CD4-positive, alpha-beta memory T cell (primary cell): ENCODE measurements around the gene KRTAP6-3. TPM values are rescaled to one million over a fixed set of nuclear protein-coding genes. Genes with fewer than 3 reads are reported as not detected.

ENCODE experiments used
- CTCF ChIA-PET: fragments of 350-600 bp; sonication (Branson Sonifier 250); formaldehyde crosslinking; loops from one replicate; lab custom pipeline; 2021; ENCODE audit warnings: inconsistent platforms; ENCODE audit not compliant: partially characterized antibody; lab: Charles Lee
- POLR2A ChIA-PET: fragments of 350-600 bp; sonication (Branson Sonifier 250); formaldehyde crosslinking; loops from one replicate; lab custom pipeline; 2021; ENCODE audit not compliant: partially characterized antibody; lab: Charles Lee
- DNase-seq, 5 donors: peaks; one replicate each; pipeline versions ENCODE4 v3.0.0 to v3.0.0-alpha.2; 2020 to 2022; ENCODE audit warnings: mixed read lengths in 1 of 5
- H3K27ac ChIP-seq: one replicate; pipeline ENCODE4 v1.7.0; 2013; ENCODE audit warnings: low read depth, low read length
- H3K27me3 ChIP-seq: 2 replicates; pipeline ENCODE4 v1.7.0; 2013; ENCODE audit warnings: mild to moderate bottlenecking, low read length, moderate library complexity; ENCODE audit not compliant: insufficient read depth
- H3K36me3 ChIP-seq: 2 replicates; pipeline ENCODE4 v1.7.0; 2013; ENCODE audit warnings: mild to moderate bottlenecking, low read length, moderate library complexity; ENCODE audit not compliant: insufficient read depth
- H3K4me1 ChIP-seq: 2 replicates; pipeline ENCODE4 v1.7.0; 2013; ENCODE audit warnings: mild to moderate bottlenecking, low read length, moderate library complexity; ENCODE audit not compliant: insufficient read depth
- H3K4me3 ChIP-seq, 2 donors: one replicate each; pipeline ENCODE4 v1.7.0; 2013; ENCODE audit warnings: low read length in 2 of 2, mild to moderate bottlenecking in 1 of 2
- H3K9me3 ChIP-seq, 2 donors: one replicate each; pipeline ENCODE4 v1.7.0; 2013; ENCODE audit warnings: low read length in 2 of 2, control low read depth in 1 of 2; ENCODE audit not compliant: control insufficient read depth in 1 of 2
- H3K27ac Mint-ChIP-seq, 7 donors: one replicate each; pipeline ENCODE4 v1.8.0; 2020 to 2021; ENCODE audit warnings: mixed read lengths in 7 of 7, mild to moderate bottlenecking in 6 of 7, inconsistent platforms in 3 of 7, moderate library complexity in 3 of 7
- H3K27me3 Mint-ChIP-seq, 2 donors: one replicate each; pipeline ENCODE4 v1.8.0; 2020 to 2021; ENCODE audit warnings: mixed read lengths in 2 of 2
- H3K36me3 Mint-ChIP-seq, 2 donors: one replicate each; pipeline ENCODE4 v1.8.0; 2020 to 2021; ENCODE audit warnings: mixed read lengths in 2 of 2, inconsistent platforms in 1 of 2, mild to moderate bottlenecking in 1 of 2
- H3K4me1 Mint-ChIP-seq, 4 donors: one replicate each; pipeline ENCODE4 v1.8.0; 2020 to 2021; ENCODE audit warnings: mixed read lengths in 4 of 4, mild to moderate bottlenecking in 1 of 4
- H3K4me3 Mint-ChIP-seq, 8 donors: one replicate each; pipeline ENCODE4 v1.8.0; 2020 to 2021; ENCODE audit warnings: mixed read lengths in 8 of 8, mild to moderate bottlenecking in 7 of 8, moderate library complexity in 6 of 8, inconsistent platforms in 3 of 8
- H3K9me3 Mint-ChIP-seq, 8 donors: one replicate each; pipeline ENCODE4 v1.8.0; 2020 to 2021; ENCODE audit warnings: mixed read lengths in 8 of 8, mild to moderate bottlenecking in 5 of 8, inconsistent platforms in 3 of 8, moderate library complexity in 1 of 8
- intact Hi-C: fragments of 100-400 bp; cut with micrococcal nuclease; formaldehyde crosslinking; loops from one replicate; pipeline ENCODE4 v1.15.1; 2023
- polyA plus RNA-seq, 2 donors: library from polyadenylated mRNA; unstranded; fragments of 300-500 nt; fragmentation: Illumina TruSeq; gene quantifications; one replicate each; pipeline ENCODE4 v1.2.3, GENCODE V29; 2021
- total RNA-seq, 2 experiments: library from RNA; stranded (reverse); gene quantifications; one replicate each; pipeline ENCODE4 v1.2.3, GENCODE V29; 2021

Gene KRTAP6-3, protein sequence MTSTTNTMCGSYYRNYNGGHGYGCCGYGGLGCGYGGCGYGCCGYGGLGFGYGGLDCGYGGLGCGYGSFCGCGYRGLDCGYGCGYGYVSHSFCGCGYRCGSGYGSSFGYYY
- total RNA-seq = not detected
- not detected for polyA plus RNA-seq

DNA sequence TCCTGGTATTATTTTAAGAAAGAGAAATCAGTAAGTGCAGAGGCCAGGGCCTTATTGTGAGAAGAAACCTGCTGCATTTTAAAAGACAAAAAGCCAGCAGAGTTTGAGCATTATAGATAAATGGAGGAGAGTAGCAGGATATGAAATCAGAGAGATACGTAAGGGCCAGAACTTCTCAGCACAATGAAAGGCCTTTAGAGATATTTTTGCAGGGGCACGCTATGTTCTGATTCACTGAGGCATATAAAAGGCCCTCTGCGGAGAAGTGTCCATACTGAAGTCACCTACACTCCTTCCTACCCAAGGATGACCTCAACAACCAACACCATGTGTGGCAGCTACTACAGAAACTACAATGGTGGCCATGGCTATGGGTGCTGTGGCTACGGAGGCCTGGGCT is at the start of gene KRTAP6-3:
Gene KRTAP6-3 (plus strand): TSS at position 301 of the 400 bp plus-strand sequence. CDS start 6 bp downstream, at position 307.
- ChIA-PET POLR2A (no interaction called here), CTCF (no interaction called here)
- no peak within 1 kb of the TSS for H3K4me3 ChIP-seq
- H3K9me3 ChIP-seq = no peaks in the 10 kb centered on the region
- Mint-ChIP-seq H3K4me1 (no peaks in the 10 kb centered on the region), H3K27ac (no peak within 1 kb of the TSS), H3K36me3 (no peaks in the 10 kb centered on the region), H3K4me3 (no peak within 1 kb of the TSS), H3K9me3 (peaks cover 0 to 5% (median 0%) of the 10 kb centered on the region in 8 donors), H3K27me3 (no peaks in the 10 kb centered on the region)
- intact Hi-C loops = no loop called here
- H3K27me3 ChIP-seq = no peaks in the 10 kb centered on the region
- no peak within 1 kb of the TSS for H3K27ac ChIP-seq
- DNase-seq = no peak
- no peaks in the 10 kb centered on the region for H3K4me1 ChIP-seq
- H3K36me3 ChIP-seq = no peaks in the 10 kb centered on the region

DNA sequence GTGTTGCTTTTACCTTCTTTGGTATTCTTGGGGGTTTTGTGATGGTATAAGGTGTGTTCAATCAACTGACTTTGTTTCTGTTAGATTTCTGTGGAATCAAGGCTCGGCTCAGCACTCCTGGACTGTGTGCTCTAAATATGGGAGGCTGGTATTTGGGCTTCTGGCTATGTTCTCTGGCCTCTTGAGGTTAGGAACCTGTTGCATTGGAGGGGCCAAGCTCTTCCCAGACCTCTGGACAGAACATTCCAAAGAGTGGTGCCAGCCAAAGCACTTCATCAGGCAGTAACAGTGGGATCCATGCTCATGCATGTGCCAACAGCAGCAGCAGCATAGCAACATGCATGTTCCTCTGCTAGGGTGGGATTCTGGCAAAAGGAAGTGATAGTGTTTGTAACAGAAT is 39.5 kb upstream of the KRTAP6-3 start:
- H3K4me3 Mint-ChIP-seq = no peak overlapping the region
- peaks cover 0 to 20% (median 12%) of the 10 kb centered on the region in 8 donors for H3K9me3 Mint-ChIP-seq
- intact Hi-C loops = no loop called here
- no peak overlapping the region for H3K27ac ChIP-seq
- no peaks in the 10 kb centered on the region for H3K36me3 ChIP-seq
- no peaks in the 10 kb centered on the region for H3K27me3 ChIP-seq
- H3K27ac Mint-ChIP-seq = no peak overlapping the region
- no peak for DNase-seq
- H3K9me3 ChIP-seq = no peaks in the 10 kb centered on the region
- peaks cover 0 to 2% of the 10 kb centered on the region in 2 donors for H3K27me3 Mint-ChIP-seq
- H3K4me1 ChIP-seq = no peaks in the 10 kb centered on the region
- no peaks in the 10 kb centered on the region for H3K4me1 Mint-ChIP-seq
- no peaks in the 10 kb centered on the region for H3K36me3 Mint-ChIP-seq
- CTCF ChIA-PET = no interaction called here
- H3K4me3 ChIP-seq = no peak overlapping the region
- POLR2A ChIA-PET = no interaction called here

DNA sequence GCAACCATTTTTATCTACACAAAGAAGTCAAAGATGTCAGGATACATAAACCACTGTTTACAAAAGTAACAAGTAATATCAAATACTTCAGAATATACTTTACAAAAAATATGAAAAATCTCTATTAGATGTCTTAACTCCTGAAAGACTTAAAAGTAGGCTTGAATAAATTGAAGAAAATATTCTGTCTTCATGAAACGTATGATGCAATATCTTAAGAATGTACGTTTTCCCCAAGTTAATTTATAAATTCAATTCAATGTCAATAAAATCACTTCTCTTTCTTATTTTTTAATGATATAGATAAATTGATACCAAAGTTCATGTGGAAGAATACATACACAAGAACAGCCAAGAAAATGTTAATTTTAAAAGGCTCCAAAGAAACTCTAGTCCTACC is 37.1 kb upstream of the KRTAP6-3 start:
- POLR2A ChIA-PET = no interaction called here
- CTCF ChIA-PET = no interaction called here
- H3K9me3 ChIP-seq = no peaks in the 10 kb centered on the region
- Mint-ChIP-seq H3K27me3 (no peaks in the 10 kb centered on the region), H3K4me1 (no peaks in the 10 kb centered on the region), H3K36me3 (no peaks in the 10 kb centered on the region), H3K27ac (no peak overlapping the region), H3K9me3 (peaks cover 0 to 19% (median 10%) of the 10 kb centered on the region in 8 donors), H3K4me3 (no peak overlapping the region)
- H3K27ac ChIP-seq = no peak overlapping the region
- H3K36me3 ChIP-seq = no peaks in the 10 kb centered on the region
- no peaks in the 10 kb centered on the region for H3K4me1 ChIP-seq
- intact Hi-C loops = no loop called here
- no peaks in the 10 kb centered on the region for H3K27me3 ChIP-seq
- DNase-seq = no peak
- no peak overlapping the region for H3K4me3 ChIP-seq

DNA sequence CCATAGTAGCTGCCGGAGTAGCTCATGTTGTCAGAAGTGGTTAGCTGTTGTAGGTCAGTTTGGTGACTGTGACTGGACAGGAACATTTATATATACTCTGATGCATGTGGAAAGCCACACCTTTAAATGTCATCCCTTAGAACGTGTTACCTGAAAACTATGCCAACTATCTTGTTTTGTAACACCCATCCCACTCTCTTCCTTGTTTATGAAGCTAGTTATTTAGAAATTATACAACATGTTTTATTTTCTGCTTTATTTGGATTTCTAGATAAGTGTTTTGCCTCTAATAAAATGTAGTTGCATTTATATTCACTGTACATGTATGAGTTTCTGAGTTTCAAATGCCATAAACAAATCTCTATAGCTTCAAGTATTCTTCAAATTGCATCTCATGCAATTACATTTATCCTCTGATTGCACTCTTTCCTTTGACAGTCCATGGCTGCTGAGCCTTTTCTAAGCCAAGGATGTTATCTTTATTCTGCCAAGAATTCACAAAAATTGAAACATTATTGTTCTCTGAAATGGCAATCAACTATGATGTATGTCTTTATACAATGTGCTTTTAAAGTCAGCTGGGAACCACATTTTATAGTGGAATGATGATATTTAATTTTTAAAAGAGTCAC is 30.9 kb upstream of the KRTAP6-3 start, which contains the start of gene KRTAP19-7:
Gene KRTAP19-7 (minus strand): TSS at position 51 of the 632 bp plus-strand sequence. CDS start 25 bp downstream, at position 26.
- Mint-ChIP-seq H3K36me3 (no peaks in the 10 kb centered on the region), H3K9me3 (peaks cover 0 to 2% (median 0%) of the 10 kb centered on the region in 8 donors), H3K27me3 (no peaks in the 10 kb centered on the region), H3K4me3 (no peak within 1 kb of the TSS), H3K27ac (no peak within 1 kb of the TSS), H3K4me1 (no peaks in the 10 kb centered on the region)
- Histone ChIP-seq H3K9me3 (no peaks in the 10 kb centered on the region), H3K36me3 (no peaks in the 10 kb centered on the region), H3K27me3 (no peaks in the 10 kb centered on the region), H3K27ac (no peak within 1 kb of the TSS), H3K4me3 (no peak within 1 kb of the TSS), H3K4me1 (no peaks in the 10 kb centered on the region)
- no peak for DNase-seq
- ChIA-PET POLR2A (no interaction called here), CTCF (no interaction called here)
- intact Hi-C loops = no loop called here

DNA sequence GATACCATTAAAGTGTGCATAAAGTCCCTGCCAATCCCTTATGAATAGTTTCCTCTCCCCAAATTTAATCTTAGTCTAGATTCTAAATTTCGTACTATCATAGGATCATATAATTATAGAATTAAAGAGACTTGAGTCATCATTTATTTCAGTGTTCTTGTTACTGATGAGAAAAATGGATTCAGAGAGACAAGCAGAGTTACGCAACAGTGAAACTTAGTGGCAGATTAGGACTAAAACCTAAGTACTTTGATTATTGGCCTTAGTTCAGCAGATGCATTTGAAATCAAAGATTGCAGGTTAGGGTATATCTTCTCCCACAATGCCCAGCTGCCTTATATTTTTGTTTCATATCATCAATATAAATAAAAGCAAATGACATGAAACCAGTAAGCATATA is 30.3 kb upstream of the KRTAP6-3 start:
- ChIA-PET POLR2A (no interaction called here), CTCF (no interaction called here)
- H3K36me3 Mint-ChIP-seq = no peaks in the 10 kb centered on the region
- no peaks in the 10 kb centered on the region for H3K4me1 Mint-ChIP-seq
- H3K4me1 ChIP-seq = no peaks in the 10 kb centered on the region
- no peak overlapping the region for H3K4me3 ChIP-seq
- H3K27ac ChIP-seq = no peak overlapping the region
- no peak overlapping the region for H3K4me3 Mint-ChIP-seq
- DNase-seq = no peak
- no peaks in the 10 kb centered on the region for H3K36me3 ChIP-seq
- no peaks in the 10 kb centered on the region for H3K27me3 Mint-ChIP-seq
- intact Hi-C loops = no loop called here
- H3K9me3 ChIP-seq = no peaks in the 10 kb centered on the region
- no peaks in the 10 kb centered on the region for H3K27me3 ChIP-seq
- H3K27ac Mint-ChIP-seq = no peak overlapping the region
- H3K9me3 Mint-ChIP-seq = peaks cover 0 to 2% (median 0%) of the 10 kb centered on the region in 8 donors

DNA sequence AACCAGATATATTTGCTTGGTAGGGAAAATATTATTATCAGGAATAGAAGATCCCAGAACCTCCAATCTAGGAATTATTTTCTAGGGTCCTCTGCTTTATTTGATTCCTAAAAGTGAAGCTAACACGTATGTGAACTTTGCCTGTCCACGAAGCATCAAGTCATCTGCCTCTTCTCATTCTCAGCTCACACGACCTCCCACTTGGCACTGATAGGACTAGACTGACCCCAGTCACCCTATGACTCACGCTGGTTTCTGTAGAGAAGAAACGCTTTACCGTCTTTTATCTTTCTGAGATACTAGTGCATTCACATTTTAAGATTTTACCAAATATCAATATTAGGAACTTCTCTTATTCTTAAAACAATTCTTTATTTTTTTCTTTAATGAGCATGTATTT is 29.2 kb upstream of the KRTAP6-3 start:
- no peak overlapping the region for H3K4me3 Mint-ChIP-seq
- no peaks in the 10 kb centered on the region for H3K4me1 ChIP-seq
- no peak overlapping the region for H3K4me3 ChIP-seq
- CTCF ChIA-PET = no interaction called here
- no peak overlapping the region for H3K27ac Mint-ChIP-seq
- no peak for DNase-seq
- H3K36me3 ChIP-seq = no peaks in the 10 kb centered on the region
- POLR2A ChIA-PET = no interaction called here
- no peaks in the 10 kb centered on the region for H3K4me1 Mint-ChIP-seq
- no peaks in the 10 kb centered on the region for H3K9me3 ChIP-seq
- no peak overlapping the region for H3K27ac ChIP-seq
- H3K36me3 Mint-ChIP-seq = no peaks in the 10 kb centered on the region
- no peaks in the 10 kb centered on the region for H3K27me3 ChIP-seq
- intact Hi-C loops = no loop called here
- H3K9me3 Mint-ChIP-seq = peaks cover 0 to 2% (median 0%) of the 10 kb centered on the region in 8 donors
- no peaks in the 10 kb centered on the region for H3K27me3 Mint-ChIP-seq

DNA sequence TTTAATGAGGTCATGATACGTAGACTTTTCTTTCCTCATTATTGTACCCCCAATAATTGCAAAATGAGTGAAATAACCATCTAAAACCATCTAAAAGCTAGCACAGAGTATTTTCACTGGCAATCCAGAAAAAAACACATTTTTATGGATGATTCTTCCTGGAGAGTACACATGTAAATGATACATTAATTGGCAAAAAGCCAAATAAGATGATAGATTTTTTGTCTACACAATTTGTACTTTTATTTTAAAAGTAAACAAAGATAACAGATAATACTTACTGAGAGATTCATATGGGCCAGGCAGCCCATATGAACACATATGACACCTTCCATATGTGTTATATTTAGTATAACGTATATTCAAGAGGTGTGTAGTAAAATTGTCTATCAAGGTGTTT is 28.6 kb upstream of the KRTAP6-3 start:
- no peak for DNase-seq
- POLR2A ChIA-PET = no interaction called here
- Mint-ChIP-seq H3K27me3 (no peaks in the 10 kb centered on the region), H3K27ac (no peak overlapping the region), H3K36me3 (no peaks in the 10 kb centered on the region), H3K9me3 (peaks cover 0 to 2% (median 0%) of the 10 kb centered on the region in 8 donors), H3K4me1 (no peaks in the 10 kb centered on the region), H3K4me3 (no peak overlapping the region)
- H3K27ac ChIP-seq = no peak overlapping the region
- H3K36me3 ChIP-seq = no peaks in the 10 kb centered on the region
- intact Hi-C loops = no loop called here
- CTCF ChIA-PET = no interaction called here
- no peak overlapping the region for H3K4me3 ChIP-seq
- H3K4me1 ChIP-seq = no peaks in the 10 kb centered on the region
- H3K27me3 ChIP-seq = no peaks in the 10 kb centered on the region
- H3K9me3 ChIP-seq = no peaks in the 10 kb centered on the region
